Endothelial cell (in vitro differentiated cells): Measurements from ENCODE around the gene AK8. TPM values are rescaled to one million over a fixed set of nuclear protein-coding genes. Genes with fewer than 3 reads are reported as not detected.

Experiments used
- DNase-seq: peaks from one replicate; pipeline ENCODE4 v3.0.0; 2021; ENCODE audit warnings: low spot score
- H3K27ac Mint-ChIP-seq: one replicate; pipeline ENCODE4 v1.8.0; 2021; ENCODE audit warnings: mixed read lengths, inconsistent platforms; ENCODE audit not compliant: unreplicated experiment
- H3K27me3 Mint-ChIP-seq: one replicate; pipeline ENCODE4 v1.8.0; 2021; ENCODE audit warnings: mild to moderate bottlenecking, moderate library complexity, mixed read lengths, inconsistent platforms; ENCODE audit not compliant: unreplicated experiment
- H3K36me3 Mint-ChIP-seq: one replicate; pipeline ENCODE4 v1.8.0; 2021; ENCODE audit warnings: mild to moderate bottlenecking, low read depth, mixed read lengths, inconsistent platforms; ENCODE audit not compliant: unreplicated experiment
- H3K4me1 Mint-ChIP-seq: one replicate; pipeline ENCODE4 v1.8.0; 2021; ENCODE audit warnings: mild to moderate bottlenecking, mixed read lengths, inconsistent platforms; ENCODE audit not compliant: unreplicated experiment
- H3K4me3 Mint-ChIP-seq: one replicate; pipeline ENCODE4 v1.8.0; 2021; ENCODE audit warnings: mild to moderate bottlenecking, mixed read lengths, inconsistent platforms; ENCODE audit not compliant: unreplicated experiment
- H3K9me3 Mint-ChIP-seq: one replicate; pipeline ENCODE4 v1.8.0; 2021; ENCODE audit warnings: mixed read lengths, inconsistent platforms; ENCODE audit not compliant: unreplicated experiment
- CTCF ChIP-seq: fragments of 200-600 bp; sonication (generic); IDR thresholded peaks from one replicate; pipeline ENCODE4 v1.5.0; 2021; ENCODE audit warnings: antibody characterized with exemption; ENCODE audit not compliant: unreplicated experiment
- total RNA-seq: library from RNA; stranded (reverse); fragmentation: NEBNext Ultra II Directional; extraction: Animal tissue kit (Norgen Biotek cat#: 25700); gene quantifications from one replicate; pipeline ENCODE4 v1.2.1, GENCODE V29; 2021; ENCODE audit not compliant: unreplicated experiment

AK8 gene
- total RNA-seq, 1 donor from 2014 or later: 2.0 TPM

- Mint-ChIP-seq H3K4me1 (peaks cover 11% of the 10 kb centered on the region), H3K27me3 (peaks cover 2% of the 10 kb centered on the region), H3K9me3 (no peaks in the 10 kb centered on the region), H3K36me3 (no peaks in the 10 kb centered on the region), H3K27ac (no peak overlapping the region), H3K4me3 (no peak overlapping the region)
- no peak for TF ChIP-seq CTCF
- no peak for DNase-seq
Measured at GRCh38 chr9:132784286-132784830, 93.7 kb downstream of the AK8 start.

GRCh38 chr9:132783006-132783405 lies 95.1 kb downstream of the AK8 start:
- H3K4me1 Mint-ChIP-seq: peaks cover 11% of the 10 kb centered on the region
- no peak for DNase-seq
- no peak for TF ChIP-seq CTCF
- H3K27ac Mint-ChIP-seq: no peak overlapping the region
- peaks cover 2% of the 10 kb centered on the region for H3K27me3 Mint-ChIP-seq
- no peaks in the 10 kb centered on the region for H3K9me3 Mint-ChIP-seq
- H3K4me3 Mint-ChIP-seq: no peak overlapping the region
- no peaks in the 10 kb centered on the region for H3K36me3 Mint-ChIP-seq

DNA sequence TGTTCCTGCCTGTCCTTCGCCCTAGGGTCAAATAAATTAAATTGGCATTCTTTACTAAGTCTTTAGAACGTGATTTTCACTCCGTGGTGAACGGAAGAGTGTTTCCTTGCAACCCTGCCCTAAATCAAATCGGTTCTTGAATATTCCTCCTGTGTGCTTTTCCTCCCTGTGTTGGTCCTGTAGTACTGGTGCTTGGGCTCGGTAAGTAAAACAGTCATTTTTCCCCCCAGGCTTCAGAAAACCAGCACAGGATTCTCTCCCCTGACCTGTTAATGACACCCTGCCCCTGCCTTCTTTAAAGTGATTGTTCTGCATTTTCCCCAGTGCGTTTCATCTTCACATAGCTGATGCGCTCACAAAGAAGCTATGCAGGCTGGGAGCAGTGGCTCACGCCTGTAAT lies 96.0 kb downstream of the AK8 start:
- DNase-seq: no peak
- Mint-ChIP-seq H3K4me3 (no peak overlapping the region), H3K27me3 (peaks cover 2% of the 10 kb centered on the region), H3K9me3 (no peaks in the 10 kb centered on the region), H3K4me1 (peaks cover 6% of the 10 kb centered on the region), H3K27ac (no peak overlapping the region), H3K36me3 (no peaks in the 10 kb centered on the region)
- no peak for TF ChIP-seq CTCF

GRCh38 chr9:132780230-132781007 lies 97.7 kb downstream of the AK8 start:
- Mint-ChIP-seq H3K9me3 (no peaks in the 10 kb centered on the region), H3K4me3 (no peak overlapping the region), H3K4me1 (peaks cover 6% of the 10 kb centered on the region), H3K27me3 (peaks cover under 1% of the 10 kb centered on the region), H3K27ac (no peak overlapping the region), H3K36me3 (no peaks in the 10 kb centered on the region)
- TF ChIP-seq CTCF: no peak
- no peak for DNase-seq

- DNase-seq: no peak
- Mint-ChIP-seq H3K27ac (no peak overlapping the region), H3K36me3 (peaks cover 2% of the 10 kb centered on the region), H3K4me3 (no peak overlapping the region), H3K4me1 (peaks cover 6% of the 10 kb centered on the region), H3K27me3 (peaks cover 5% of the 10 kb centered on the region), H3K9me3 (no peaks in the 10 kb centered on the region)
- TF ChIP-seq CTCF: no peak
Measured at GRCh38 chr9:132776891-132777290, 101.2 kb downstream of the AK8 start.
